HL-60 (cell line): ENCODE measurements around the gene IL22RA2.

Experiments
- GABPA ChIP-seq: IDR thresholded peaks from 2 replicates; pipeline ENCODE4 v1.6.1; 2012; ENCODE audit warnings: low read depth
- POLR2AphosphoS5 ChIP-seq: IDR thresholded peaks from 2 replicates; pipeline ENCODE4 v1.6.1; 2012; ENCODE audit warnings: low read depth

- TF ChIP-seq GABPA (no peak), POLR2AphosphoS5 (no peak)
Observed at GRCh38 chr6:137216875-137217553, 43.6 kb upstream of the IL22RA2 start.
